HepG2 (cell line): ENCODE measurements around the gene DIAPH3.

ENCODE experiments used
- CTCF ChIP-seq: sonication (generic); formaldehyde crosslinking; IDR thresholded peaks from 2 replicates; pipeline ENCODE4 v1.5.0; 2020; ENCODE audit warnings: mild to moderate bottlenecking, missing genetic modification reagents, moderate library complexity
- FOXA1 ChIP-seq, 2 experiments: fragments of 450-650 bp in 1 of 2; sonication (generic) in 1 of 2; formaldehyde crosslinking in 1 of 2; IDR thresholded peaks; 2 replicates each; pipeline versions ENCODE4 v1.4.0 to v1.6.1; 2016 to 2020; ENCODE audit warnings: missing genetic modification reagents in 1 of 2
- MYNN ChIP-seq: sonication (generic); formaldehyde crosslinking; IDR thresholded peaks from 2 replicates; pipeline ENCODE4 v1.4.0; 2020; ENCODE audit warnings: mild to moderate bottlenecking, low read depth, missing genetic modification reagents
- POLR2A ChIP-seq, 2 experiments: IDR thresholded peaks; 2 replicates each; pipeline ENCODE4 v1.6.1; 2011; ENCODE audit warnings: low read depth in 2 of 2, low read length in 2 of 2, mild to moderate bottlenecking in 1 of 2, moderate library complexity in 1 of 2; ENCODE audit not compliant: insufficient read depth in 1 of 2
- TAF1 ChIP-seq: sonication (generic); formaldehyde crosslinking; IDR thresholded peaks from 2 replicates; pipeline ENCODE4 v1.4.0; 2020; ENCODE audit warnings: missing genetic modification reagents
- TBL1XR1 ChIP-seq: fragments of 150-350 bp; IDR thresholded peaks from 2 replicates; pipeline ENCODE4 v1.6.1; 2014; ENCODE audit warnings: borderline replicate concordance, low read length; ENCODE audit not compliant: partially characterized antibody
- ZNF207 ChIP-seq: fragments of 450-650 bp; IDR thresholded peaks from 2 replicates; pipeline ENCODE4 v1.6.1; 2016; ENCODE audit warnings: antibody characterized with exemption, borderline replicate concordance

GRCh38 chr13:60137911-60138560 lies 25.7 kb downstream of the DIAPH3 start:
- no peak for TF ChIP-seq FOXA1 (IDR thresholded peaks at IDR 0.05)
- no peak for TF ChIP-seq FOXA1 (CRISPR knock-in tag; IDR thresholded peaks at IDR 0.05)
- no peak for TF ChIP-seq CTCF
- TF ChIP-seq POLR2A (IDR thresholded peaks at IDR 0.05; ENCODE audit: insufficient read depth in 1 of 2, low read depth in 2 of 2, low read length in 2 of 2): no peak
- TF ChIP-seq TAF1 (CRISPR knock-in tag): no peak
- TF ChIP-seq MYNN: no peak
- no peak for TF ChIP-seq TBL1XR1
- no peak for TF ChIP-seq ZNF207
